ENCODE results near the gene HBG2.

DNA sequence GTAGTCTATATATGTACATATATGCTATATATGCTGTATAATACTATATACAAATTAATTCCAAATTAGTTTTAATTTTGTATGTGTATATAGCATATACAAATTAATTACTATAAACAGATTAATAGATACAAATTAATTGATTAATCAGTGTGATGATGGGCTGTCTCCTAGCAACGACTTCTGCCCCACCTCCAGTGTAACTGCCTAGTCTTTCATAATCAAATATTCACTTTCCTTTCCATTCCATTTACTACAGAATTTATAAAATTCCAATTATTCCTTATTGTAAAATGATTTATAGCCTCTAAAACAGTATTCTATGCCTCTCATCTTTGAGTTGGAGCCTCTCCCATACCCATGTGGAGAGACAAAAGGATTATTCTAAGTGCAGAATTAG lies 21.3 kb downstream of the HBG2 start:
- no peak for TF ChIP-seq CTCF (conservative IDR thresholded peaks at IDR 0.05; ENCODE audit: low read length)
- no peak for TF ChIP-seq EZH2phosphoT487 (IDR thresholded peaks at IDR 0.05; ENCODE audit: borderline replicate concordance)

Data from Loucy (cell line).